GM21737 (cell line): Measurements from ENCODE around the gene ADGRG1.
"Not testable (repeated sequence)": the region's sequence is repeated elsewhere in the genome, so short reads cannot be mapped to it uniquely, and the experiment has no call there.

Experiments
- ATAC-seq: cut with Tn5 transposase; IDR thresholded peaks from one replicate; pipeline ENCODE4 v1.9.1; 2021; ENCODE audit warnings: mild to moderate bottlenecking, moderate library complexity; ENCODE audit not compliant: unreplicated experiment

Gene ADGRG1

DNA sequence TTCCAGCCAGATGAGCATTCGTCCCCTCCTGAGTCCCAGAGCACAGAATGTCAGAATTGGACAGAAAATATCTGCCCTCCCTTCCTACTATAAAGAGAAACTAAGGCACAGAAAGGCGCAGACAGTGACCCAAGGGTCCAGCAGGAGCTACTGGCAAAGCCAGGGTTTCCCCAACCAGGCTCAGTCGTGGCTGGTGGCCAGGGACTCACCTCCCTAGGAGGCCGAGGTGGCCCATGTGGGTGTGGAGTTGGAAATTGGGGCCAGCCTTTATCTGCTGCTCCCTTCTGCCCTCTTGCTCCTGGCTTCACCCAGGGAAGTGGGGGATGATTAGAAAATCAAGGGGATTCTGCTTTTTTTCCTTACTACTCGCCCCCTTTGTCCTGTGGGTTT lies 67.2 kb downstream of the ADGRG1 start:
- ATAC-seq = no peak

DNA sequence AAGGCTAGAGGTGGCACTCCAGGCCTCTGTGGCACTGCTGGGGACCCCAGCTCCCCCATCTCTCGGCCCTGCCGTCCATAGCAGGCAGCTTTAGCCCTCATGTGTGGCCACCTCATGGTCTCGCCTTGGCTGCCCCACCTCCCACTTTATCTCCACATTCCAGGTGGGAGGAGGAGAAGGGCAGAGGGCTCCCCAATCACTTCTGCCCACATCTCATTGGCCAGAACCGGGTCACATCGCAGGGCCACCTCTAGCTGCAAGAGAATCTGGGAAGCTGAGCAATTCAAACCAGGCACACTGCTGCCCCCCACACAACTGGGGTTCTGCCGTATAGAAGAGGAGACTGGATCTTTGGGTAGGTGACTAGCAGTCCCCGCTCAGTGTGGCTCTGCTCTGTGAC lies 67.8 kb downstream of the ADGRG1 start:
- no peak for ATAC-seq

DNA sequence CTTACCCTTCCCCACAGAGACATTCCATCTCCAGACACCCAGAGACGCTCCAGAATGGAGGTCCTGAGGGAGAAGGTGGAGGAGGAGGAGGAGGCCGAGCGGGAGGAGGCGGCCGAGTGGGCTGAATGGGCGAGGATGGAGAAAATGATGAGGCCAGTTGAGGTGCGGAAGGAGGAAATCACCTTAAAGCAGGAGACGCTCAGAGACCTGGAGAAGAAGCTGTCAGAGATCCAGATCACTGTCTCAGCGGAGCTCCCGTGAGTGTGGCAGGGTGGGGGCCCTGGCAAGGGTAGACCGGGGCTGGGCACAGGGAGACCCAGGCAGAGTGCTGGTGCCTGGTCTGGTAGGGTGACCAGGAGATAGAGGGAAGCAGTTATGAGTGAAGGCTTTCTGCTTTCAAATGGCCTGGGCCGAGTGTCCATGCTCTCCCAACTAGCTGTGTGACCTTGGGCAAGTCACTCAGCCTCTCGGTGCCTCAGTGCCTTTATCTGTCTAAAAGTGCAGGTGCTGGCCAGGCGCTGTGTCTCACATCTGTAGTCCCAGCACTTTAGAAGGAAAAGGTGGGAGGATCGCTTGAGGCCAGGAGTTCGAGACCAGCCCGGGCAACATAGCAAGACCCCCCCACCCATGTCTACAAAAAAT lies 69.6 kb downstream of the ADGRG1 start:
- ATAC-seq = no peak

DNA sequence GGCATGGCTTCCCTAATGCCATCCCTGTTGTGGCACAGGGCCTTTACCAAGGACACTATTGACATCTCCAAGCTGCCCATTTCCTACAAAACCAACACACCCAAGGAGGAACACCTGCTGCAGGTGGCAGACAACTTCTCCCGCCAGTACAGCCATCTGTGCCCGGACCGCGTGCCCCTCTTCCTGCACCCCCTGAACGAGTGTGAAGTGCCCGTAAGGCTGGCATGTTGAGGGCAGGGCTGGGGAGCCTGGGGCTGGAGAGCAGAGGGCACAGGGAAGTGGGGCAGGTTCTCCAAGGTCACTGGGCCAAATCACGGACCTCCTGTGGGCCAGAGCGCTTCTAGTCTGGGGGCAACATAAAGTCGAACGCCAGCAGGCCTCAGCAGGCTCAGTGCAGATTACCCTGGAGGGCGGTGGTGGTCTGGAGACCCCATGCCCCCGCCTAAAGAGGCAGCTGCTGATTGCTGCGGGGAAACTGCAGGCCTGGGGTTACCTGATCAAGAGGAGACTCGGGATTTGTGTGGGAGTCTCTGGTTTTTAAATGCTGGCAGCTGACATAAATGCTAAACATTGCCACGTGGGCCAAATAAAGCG lies 70.5 kb downstream of the ADGRG1 start:
- no peak for ATAC-seq

DNA sequence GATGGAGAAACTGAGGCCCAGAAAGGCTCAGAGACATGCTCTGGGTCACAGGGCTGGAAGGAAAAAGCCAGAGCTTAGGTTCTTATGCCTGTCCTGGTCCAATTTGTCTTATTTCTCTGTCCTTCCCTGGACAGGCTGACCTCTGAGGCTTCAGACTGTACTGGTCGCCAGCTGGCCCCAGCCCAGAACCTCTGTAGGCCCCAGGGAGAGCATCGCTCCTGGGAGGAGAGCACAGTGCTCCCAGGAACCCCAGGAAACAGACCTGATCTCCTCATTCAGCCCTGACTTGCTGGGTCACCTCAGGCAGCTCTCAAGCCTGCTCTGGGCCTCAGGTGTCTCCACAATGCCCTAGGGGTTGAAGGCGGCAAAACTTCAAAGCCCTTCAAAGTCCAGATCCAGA lies 71.1 kb downstream of the ADGRG1 start:
- ATAC-seq = no peak

DNA sequence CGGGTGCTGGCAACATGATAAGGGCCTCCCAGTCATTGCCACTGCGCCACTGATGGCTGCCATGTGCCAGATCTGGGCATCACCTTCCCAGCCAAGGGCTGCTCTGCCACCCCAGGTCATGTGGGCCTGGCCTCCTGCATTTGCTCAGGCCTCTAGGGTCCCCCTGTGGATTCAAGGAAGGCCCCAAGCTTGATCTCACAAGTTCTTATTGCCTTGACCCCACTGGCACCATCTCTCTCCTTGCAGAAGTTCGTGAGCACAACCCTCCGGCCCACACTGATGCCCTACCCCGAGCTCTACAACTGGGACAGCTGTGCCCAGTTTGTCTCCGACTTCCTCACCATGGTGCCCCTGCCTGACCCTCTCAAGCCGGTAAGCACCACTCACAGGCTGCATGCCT lies 71.5 kb downstream of the ADGRG1 start:
- no peak for ATAC-seq

DNA sequence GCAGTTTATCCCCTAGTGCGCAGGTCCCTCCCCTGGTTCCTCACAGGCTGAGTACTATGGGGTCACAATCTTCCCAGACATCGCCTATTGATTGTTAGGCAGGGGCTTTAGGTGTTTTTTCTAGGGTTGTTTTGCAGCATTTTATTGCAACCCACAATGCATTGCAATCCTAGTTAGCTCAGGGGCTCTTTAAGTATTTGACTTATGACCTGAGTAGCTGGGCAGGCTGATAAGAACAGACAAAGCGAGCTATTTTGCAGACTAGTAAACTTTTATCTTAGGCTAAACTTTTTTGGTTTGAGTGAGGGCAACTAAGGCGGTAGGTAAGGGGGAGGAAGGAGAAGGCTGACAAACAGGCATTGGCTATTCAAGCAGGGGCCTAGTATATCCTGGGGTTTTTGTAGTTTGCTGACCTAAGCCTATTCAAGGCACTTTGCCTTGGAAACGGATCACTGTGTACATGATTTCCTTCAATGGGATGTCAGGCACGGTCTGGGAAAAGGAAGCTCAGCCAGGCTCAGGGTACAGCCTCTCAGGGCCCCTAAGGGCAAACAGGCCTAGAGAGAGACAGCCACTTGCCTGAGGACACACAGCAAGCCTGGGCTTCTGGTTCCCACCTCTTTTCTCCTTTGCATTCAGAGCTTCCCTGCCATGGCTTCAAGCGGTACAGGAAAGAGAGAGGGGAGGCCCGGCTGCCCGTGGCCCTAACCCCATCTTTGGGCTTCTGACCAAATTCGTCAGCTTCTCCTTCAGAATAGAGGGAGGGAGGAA lies 72.5 kb downstream of the ADGRG1 start:
- ATAC-seq = no peak

DNA sequence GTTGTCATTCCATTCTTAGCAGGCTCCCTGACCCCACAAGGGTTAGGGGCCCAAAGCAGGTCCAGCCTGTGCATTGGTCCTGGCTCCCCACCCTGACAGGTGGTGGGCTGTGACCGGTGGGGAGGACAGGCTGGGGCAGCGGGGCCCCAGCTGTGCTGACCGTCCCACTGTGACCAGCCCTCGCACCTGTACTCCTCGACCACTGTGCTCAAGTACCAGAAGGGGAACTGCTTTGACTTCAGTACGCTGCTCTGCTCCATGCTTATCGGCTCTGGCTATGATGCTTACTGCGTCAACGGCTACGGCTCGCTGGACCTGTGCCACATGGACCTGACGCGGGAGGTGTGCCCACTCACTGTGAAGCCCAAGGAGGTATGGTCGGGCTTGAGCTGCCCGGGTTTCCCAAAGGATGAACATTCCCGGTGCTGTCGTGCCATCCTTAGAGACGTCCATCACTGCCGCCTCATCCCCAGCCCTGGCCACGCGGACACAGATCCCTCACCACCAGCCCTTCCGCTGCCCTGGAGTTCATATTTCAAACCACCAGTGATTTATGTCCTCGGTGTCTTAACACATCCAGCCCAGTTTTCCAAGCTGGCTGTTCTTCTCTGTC lies 73.4 kb downstream of the ADGRG1 start:
- no peak for ATAC-seq

DNA sequence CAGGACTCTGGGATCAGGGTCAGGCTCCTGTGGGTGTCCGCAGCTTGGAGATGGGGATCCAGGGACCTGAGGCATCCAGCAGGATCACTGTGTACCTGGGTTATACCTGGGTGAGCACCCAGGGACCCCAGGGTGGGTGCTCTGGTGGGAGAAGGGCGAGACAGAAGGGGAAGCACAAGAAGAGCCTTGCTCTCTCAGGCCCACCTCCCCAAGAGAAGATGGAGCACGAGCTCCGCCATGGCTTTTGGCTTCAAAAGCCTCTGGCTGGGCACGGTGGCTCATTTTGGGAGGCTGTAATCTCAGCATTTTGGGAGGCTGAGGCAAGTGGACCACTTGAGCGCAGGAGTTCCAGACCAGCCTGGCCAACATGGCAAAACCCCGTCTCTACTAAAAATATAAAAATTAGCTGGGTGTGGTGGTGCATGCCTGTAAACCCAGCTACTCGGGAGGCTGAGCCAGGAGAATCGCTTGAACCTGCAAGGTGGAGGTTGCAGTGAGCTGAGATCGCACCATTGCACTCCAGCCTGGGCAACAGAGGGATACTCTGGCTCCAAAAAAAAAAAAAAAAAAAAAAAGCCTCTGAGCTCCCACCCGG lies 75.1 kb downstream of the ADGRG1 start:
- ATAC-seq = no peak

DNA sequence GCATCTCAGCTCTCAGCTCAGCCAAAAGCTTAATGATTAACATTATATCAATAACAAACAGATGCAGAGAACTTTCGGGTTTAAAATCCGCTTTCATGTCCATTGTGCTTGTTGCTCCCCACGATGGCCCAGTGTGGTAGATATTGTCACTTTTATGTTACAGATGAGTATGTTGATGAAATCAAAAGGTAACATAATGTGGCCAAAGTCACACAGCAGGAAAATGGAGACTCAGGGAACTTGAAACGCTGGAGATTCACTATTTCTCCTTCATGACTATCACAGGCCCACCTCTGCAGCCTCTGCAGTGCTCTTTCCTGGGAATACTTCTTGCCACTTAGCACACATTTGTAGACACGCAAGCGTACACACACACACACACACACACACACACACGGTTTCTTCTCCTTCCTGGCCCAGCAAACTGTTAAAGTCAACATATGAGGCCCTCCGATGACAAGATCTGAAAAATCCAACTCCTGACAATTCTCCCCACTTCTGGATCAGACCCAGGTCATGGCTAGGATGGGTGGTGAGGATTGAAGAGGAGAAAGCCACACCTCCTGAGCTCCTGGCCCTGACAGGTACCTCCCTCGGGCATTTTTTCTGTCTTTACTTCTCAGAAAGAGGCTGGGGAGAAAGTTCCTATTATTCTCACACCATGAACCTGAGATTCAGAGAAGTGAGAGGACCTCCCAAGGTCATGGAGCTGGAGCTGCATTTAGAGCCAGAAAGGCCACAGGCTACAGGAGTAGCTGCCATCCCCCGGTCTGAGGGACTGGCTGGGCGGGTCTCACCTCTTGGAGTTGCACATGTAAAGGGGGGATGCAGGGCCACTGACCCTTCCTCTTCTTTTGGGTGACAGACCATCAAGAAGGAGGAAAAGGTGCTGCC lies 75.8 kb downstream of the ADGRG1 start:
- no peak for ATAC-seq

DNA sequence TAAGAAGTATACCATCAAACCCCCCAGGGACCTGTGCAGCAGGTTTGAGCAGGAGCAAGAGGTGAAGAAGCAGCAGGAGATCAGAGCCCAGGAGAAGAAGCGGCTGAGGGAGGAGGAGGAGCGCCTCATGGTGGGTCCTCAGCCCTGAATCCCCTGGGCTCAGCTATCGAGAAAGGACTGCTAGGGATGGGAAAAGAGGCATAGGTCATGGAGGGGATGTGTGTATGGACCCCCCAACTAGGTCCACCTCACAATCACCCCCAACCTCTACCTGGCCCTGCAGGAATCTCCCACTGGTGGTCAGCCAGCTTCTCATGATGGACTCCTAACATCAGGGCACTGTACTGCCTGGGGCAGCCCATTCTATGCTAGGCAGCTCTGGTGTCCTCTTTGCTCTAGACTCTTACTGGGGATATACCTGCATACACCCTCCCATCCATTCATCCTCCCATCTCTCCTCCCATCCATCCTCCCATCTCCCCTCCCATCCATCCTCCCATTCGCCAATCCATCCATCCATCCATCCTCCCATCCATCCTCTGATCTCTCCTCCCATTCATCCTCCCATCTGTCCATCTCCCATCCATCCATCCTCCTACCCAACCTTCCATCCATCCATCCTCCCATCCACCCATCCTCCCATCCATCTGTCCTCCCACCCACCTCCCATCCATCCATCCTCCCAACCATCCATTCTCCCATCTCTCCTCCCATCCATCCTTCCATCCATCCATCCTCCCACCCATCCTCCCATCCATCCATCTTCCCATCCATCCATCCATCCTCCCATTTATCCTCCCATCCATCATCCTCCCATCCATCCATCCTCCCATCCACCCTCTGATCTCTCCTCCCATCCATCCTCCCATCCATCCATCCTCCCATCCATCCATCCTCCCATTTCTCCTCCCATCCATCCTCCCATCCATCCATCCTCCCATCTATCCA lies 76.7 kb downstream of the ADGRG1 start:
- no peak for ATAC-seq

DNA sequence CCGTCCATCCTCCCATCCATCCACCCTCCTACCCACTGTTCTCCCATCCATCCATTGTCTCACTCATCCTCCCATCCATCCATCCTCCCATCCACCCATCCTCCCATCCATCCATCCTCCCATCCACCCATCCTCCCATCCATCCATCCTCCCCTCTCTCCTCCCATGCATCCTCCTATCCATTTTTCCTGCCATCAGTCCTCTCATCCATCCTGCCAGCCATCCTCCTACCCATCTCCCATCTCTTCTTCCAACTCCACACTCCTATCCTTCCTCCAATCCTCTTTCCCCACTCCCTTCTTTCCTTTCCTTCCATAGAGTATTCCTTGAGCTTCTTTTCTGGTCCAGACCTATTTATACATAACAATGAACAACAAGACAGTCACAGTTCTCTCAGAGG lies 78.3 kb downstream of the ADGRG1 start:
- no peak for ATAC-seq

DNA sequence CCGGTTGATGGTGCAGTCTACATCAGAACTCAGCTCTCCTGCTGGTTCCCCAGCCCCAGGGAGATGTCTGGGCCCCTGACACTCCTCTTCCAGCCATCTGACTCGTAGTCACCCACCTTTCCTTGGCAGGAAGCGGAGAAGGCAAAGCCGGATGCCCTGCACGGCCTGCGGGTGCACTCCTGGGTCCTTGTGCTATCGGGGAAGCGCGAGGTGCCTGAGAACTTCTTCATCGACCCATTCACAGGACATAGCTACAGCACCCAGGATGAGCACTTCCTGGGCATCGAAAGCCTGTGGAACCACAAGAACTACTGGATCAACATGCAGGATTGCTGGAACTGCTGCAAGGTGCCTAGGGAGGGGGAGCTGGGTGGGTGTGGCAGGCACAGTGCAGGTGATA lies 78.9 kb downstream of the ADGRG1 start:
- no peak for ATAC-seq

DNA sequence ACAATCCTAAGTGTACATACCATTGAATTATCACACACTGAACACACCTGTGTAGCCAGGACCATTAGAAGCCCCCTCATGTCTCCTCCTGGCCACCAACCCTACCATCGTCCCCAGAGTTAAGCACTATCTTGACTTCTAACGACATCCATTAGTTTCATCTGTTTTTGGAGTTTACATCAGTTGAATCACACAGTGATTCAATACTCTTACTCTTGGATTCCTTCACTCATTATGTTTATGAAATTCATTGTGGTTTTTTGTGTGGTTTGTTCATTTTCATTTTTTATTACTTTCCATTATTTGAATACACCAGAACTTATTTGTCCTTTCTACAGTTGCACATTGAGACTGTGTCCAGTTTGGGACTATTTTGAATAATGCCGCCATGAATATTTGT lies 79.7 kb downstream of the ADGRG1 start:
- no peak for ATAC-seq

DNA sequence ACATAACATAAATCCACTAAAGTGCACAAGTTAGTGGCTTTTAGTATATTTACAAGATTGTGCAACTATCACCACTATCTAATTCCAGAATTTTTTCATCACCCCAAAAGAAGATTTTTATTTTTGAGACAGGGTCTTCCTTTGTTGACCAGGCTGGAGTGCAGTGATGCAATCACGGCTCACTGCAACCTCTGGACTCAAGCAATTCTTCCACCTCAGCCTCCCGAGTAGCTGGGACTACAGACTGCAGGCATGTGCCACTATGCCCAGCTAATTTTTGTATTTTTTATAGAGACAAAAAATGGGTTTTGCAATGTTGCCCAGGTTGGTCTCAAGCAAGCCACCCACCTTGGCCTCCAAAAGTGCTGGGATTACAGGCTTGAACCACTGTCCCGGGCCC lies 81.2 kb downstream of the ADGRG1 start:
- ATAC-seq = no peak

DNA sequence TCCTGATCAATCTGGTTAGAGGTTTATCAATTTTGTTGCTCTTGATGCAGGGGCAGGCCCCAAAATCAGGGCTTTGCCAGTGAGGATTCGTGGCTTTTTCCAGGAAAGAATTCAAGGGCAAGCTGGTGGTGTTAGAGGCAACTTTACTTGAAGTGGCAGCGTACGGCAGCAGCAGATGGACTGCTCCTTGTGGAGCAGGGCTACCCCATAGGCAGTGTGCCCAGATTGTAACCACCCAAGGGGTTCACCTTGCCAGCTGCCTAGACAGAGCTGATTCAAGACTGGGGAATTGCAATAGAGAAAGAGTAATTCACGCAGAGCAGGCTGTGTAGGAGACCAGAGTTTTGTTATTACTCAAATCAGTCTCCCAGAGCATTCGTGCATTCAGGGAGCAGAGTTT lies 82.9 kb downstream of the ADGRG1 start:
- no peak for ATAC-seq

DNA sequence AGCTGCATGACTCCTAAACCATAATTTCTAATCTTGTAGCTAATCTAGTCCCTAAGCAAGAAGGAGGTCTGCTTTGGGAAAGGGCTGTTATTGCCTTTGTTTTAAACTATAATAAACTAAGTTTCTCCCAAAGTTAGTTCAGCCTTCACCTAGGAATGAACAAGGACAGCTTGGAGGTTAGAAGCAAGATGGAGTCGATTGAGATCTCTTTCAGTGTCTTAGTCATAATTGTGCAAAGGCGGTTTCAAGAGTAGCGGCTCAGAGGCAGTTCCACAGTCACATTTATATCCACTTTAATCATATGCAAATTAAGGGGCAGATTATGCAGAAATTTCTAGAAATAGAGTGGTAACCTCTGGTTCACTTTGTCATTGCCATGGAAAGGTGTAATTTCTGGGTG lies 83.6 kb downstream of the ADGRG1 start:
- no peak for ATAC-seq

DNA sequence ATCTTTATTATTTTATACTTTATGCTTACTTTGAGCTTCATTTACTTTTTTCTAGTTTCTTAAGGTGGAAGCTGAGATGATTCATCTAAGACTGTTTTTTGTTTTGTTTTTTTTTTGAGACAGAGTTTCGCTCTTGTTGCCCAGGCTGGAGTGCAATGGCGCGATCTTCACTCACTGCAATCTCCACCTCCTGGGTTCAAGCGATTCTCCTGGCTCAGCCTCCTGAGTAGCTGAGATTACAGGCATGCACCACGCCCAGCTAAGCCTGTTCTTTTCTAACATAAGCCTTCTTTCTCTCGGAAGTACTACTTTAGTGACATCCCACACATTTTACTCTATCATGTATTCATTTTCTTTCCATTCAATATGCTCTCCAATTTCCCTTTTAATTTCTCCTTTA lies 84.1 kb downstream of the ADGRG1 start:
- ATAC-seq = not testable (repeated sequence)

DNA sequence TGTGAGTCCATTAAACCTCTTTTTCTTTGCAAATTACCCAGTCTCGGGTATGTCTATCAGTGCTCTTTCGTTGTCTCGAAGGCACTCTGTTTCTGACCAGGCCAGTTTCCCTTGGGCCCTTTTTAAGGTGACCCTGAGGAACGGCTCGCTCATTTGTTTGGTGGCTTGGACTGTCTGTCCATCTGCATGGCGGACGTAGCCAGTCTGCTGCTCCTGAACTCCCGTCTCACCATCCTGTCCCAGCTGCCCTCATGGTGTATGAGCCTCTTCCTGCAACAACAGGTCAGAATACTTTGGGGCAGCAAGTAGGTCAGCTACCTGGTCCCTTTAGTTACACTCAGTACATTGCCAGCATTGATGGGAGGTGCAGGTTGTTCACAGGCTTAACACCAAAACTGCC lies 85.2 kb downstream of the ADGRG1 start:
- ATAC-seq = no peak
